ENCODE measurements around the gene NOL11.
"Not testable (repeated sequence)": the region's sequence is repeated elsewhere in the genome, so short reads cannot be mapped to it uniquely, and the experiment has no call there.

NOL11 gene

GRCh38 chr17:67693811-67694210, 23.9 kb upstream of the NOL11 start:
- H3K4me1 ChIP-seq (ENCODE audit: control extremely low read depth in 1 of 4, control insufficient read depth in 4 of 4, insufficient read depth in 4 of 4, low read length in 3 of 4): no peaks in the 10 kb centered on the region
- DNase-seq: no peak
- CTCF ChIA-PET: interaction anchor here (1.2 kb wide), 2 partner anchors 65 to 316 kb away, joined by 3 read pairs; no protein-coding TSS in a partner anchor
- H3K4me3 ChIP-seq (ENCODE audit: control insufficient read depth in 1 of 7, extremely low read depth in 1 of 7, insufficient read depth in 4 of 7, low read depth in 2 of 7, low read length in 6 of 7): no peak overlapping the region
- no peaks in the 10 kb centered on the region for H3K27me3 ChIP-seq (replicated peaks in 2 of 5; ENCODE audit: control insufficient read depth in 4 of 5, insufficient read depth in 5 of 5, low read length in 4 of 5)
- no peak overlapping the region for H3K27ac ChIP-seq (ENCODE audit: insufficient read depth in 1 of 2, low read depth in 1 of 2, low read length in 2 of 2, poor library complexity in 1 of 2, severe bottlenecking in 2 of 2)
- H3K36me3 ChIP-seq (ENCODE audit: control insufficient read depth in 4 of 4, insufficient read depth in 4 of 4, low read length in 3 of 4): peaks cover 0 to 14% (median 6%) of the 10 kb centered on the region in 4 experiments
- POLR2A ChIA-PET: no interaction called here
- no peaks in the 10 kb centered on the region for H3K9me3 ChIP-seq (ENCODE audit: control extremely low read depth in 1 of 5, control insufficient read depth in 4 of 5, insufficient read depth in 2 of 5, low read depth in 1 of 5, low read length in 4 of 5)

- WGBS (ENCODE audit: insufficient coverage): 95% methylated on average over 3 of the region's 3 CpGs
- Histone ChIP-seq H3K27ac (ENCODE audit: insufficient read depth in 1 of 2, low read depth in 1 of 2, low read length in 2 of 2, poor library complexity in 1 of 2, severe bottlenecking in 2 of 2) (no peak overlapping the region), H3K4me1 (ENCODE audit: control extremely low read depth in 1 of 4, control insufficient read depth in 4 of 4, insufficient read depth in 4 of 4, low read length in 3 of 4) (no peaks in the 10 kb centered on the region), H3K36me3 (ENCODE audit: control insufficient read depth in 4 of 4, insufficient read depth in 4 of 4, low read length in 3 of 4) (peaks cover 0 to 14% (median 6%) of the 10 kb centered on the region in 4 experiments), H3K4me3 (ENCODE audit: control insufficient read depth in 1 of 7, extremely low read depth in 1 of 7, insufficient read depth in 4 of 7, low read depth in 2 of 7, low read length in 6 of 7) (no peak overlapping the region), H3K27me3 (replicated peaks in 2 of 5; ENCODE audit: control insufficient read depth in 4 of 5, insufficient read depth in 5 of 5, low read length in 4 of 5) (no peaks in the 10 kb centered on the region), H3K9me3 (ENCODE audit: control extremely low read depth in 1 of 5, control insufficient read depth in 4 of 5, insufficient read depth in 2 of 5, low read depth in 1 of 5, low read length in 4 of 5) (peaks cover 0 to 3% (median 0%) of the 10 kb centered on the region in 5 experiments)
- ChIA-PET POLR2A (no interaction called here), CTCF (interaction anchor here (1.3 kb wide), 1 partner anchor 8 kb away, joined by 7 read pairs; no protein-coding TSS in a partner anchor)
- DNase-seq: no peak
These were observed 21.4 kb upstream of the NOL11 start for GRCh38 chr17:67696347-67696746.

DNA sequence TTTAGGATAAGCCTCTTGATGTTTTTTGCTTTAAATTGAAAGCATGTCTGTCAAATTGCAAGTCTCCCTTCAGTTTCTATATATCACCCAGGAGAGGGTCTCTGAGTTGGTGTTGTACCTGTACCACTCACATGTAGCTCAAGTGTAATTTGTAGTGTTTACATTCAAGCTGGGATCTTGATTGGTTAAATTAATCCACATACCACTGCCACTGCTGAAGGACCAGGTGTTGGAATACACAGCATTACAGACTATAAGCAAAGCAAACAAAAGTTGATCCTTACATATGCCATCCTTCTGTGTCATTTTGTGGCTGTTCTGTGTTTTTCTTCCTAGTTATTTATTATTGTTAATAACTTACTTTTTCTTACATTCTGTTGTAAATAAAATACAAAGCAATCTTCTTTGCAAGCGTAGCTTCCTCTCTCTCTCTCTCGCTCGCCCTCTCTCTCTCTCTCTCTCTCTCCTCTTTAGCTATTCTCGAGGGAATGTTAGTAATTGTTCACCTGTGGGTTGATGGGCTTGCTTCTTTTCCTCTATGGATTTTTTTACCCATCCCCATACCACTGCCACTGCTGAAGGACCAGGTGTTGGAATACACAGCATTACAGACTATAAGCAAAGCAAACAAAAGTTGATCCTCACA, 20.8 kb upstream of the NOL11 start:
- H3K36me3 ChIP-seq (ENCODE audit: control insufficient read depth in 4 of 4, insufficient read depth in 4 of 4, low read length in 3 of 4): peaks cover 0 to 14% (median 6%) of the 10 kb centered on the region in 4 experiments
- peaks cover 0 to 3% (median 0%) of the 10 kb centered on the region in 5 experiments for H3K9me3 ChIP-seq (ENCODE audit: control extremely low read depth in 1 of 5, control insufficient read depth in 4 of 5, insufficient read depth in 2 of 5, low read depth in 1 of 5, low read length in 4 of 5)
- WGBS (ENCODE audit: insufficient coverage): no CpG with 5 or more reads among the region's 4 CpGs
- H3K27me3 ChIP-seq (replicated peaks in 2 of 5; ENCODE audit: control insufficient read depth in 4 of 5, insufficient read depth in 5 of 5, low read length in 4 of 5): no peaks in the 10 kb centered on the region
- DNase-seq: no peak
- POLR2A ChIA-PET: no interaction called here
- no peaks in the 10 kb centered on the region for H3K4me1 ChIP-seq (ENCODE audit: control extremely low read depth in 1 of 4, control insufficient read depth in 4 of 4, insufficient read depth in 4 of 4, low read length in 3 of 4)
- H3K27ac ChIP-seq (ENCODE audit: insufficient read depth in 1 of 2, low read depth in 1 of 2, low read length in 2 of 2, poor library complexity in 1 of 2, severe bottlenecking in 2 of 2): no peak overlapping the region
- CTCF ChIA-PET: interaction anchor here (0.6 to 1.3 kb wide), 2 partner anchors 9 to 47 kb away, joined by 3 to 7 read pairs; no protein-coding TSS in a partner anchor
- no peak overlapping the region for H3K4me3 ChIP-seq (ENCODE audit: control insufficient read depth in 1 of 7, extremely low read depth in 1 of 7, insufficient read depth in 4 of 7, low read depth in 2 of 7, low read length in 6 of 7)

GRCh38 chr17:67700037-67700724, 17.6 kb upstream of the NOL11 start:
- H3K4me3 ChIP-seq (ENCODE audit: control insufficient read depth in 1 of 7, extremely low read depth in 1 of 7, insufficient read depth in 4 of 7, low read depth in 2 of 7, low read length in 6 of 7): no peak overlapping the region

GRCh38 chr17:67700725-67701119, 17.0 kb upstream of the NOL11 start:
- CTCF ChIA-PET: interaction anchor here (0.6 to 1.1 kb wide), 3 partner anchors 8 to 322 kb away, joined by 3 to 4 read pairs (median 3); no protein-coding TSS in a partner anchor
- DNase-seq: no peak
- Histone ChIP-seq H3K27me3 (replicated peaks in 2 of 5; ENCODE audit: control insufficient read depth in 4 of 5, insufficient read depth in 5 of 5, low read length in 4 of 5) (no peaks in the 10 kb centered on the region), H3K9me3 (ENCODE audit: control extremely low read depth in 1 of 5, control insufficient read depth in 4 of 5, insufficient read depth in 2 of 5, low read depth in 1 of 5, low read length in 4 of 5) (peaks cover 0 to 3% (median 0%) of the 10 kb centered on the region in 5 experiments), H3K4me3 (ENCODE audit: control insufficient read depth in 1 of 7, extremely low read depth in 1 of 7, insufficient read depth in 4 of 7, low read depth in 2 of 7, low read length in 6 of 7) (no peak overlapping the region), H3K4me1 (ENCODE audit: control extremely low read depth in 1 of 4, control insufficient read depth in 4 of 4, insufficient read depth in 4 of 4, low read length in 3 of 4) (no peaks in the 10 kb centered on the region), H3K27ac (ENCODE audit: insufficient read depth in 1 of 2, low read depth in 1 of 2, low read length in 2 of 2, poor library complexity in 1 of 2, severe bottlenecking in 2 of 2) (no peak overlapping the region), H3K36me3 (ENCODE audit: control insufficient read depth in 4 of 4, insufficient read depth in 4 of 4, low read length in 3 of 4) (no peaks in the 10 kb centered on the region)
- POLR2A ChIA-PET: interaction anchor here (0.6 kb wide), 1 partner anchor 19 kb away, joined by 4 read pairs; no protein-coding TSS in a partner anchor
- no CpG with 5 or more reads among the region's 1 CpG for WGBS (ENCODE audit: insufficient coverage)

More at GRCh38 chr17:67700037-67700724, 17.6 kb upstream of the NOL11 start:
- Histone ChIP-seq H3K27me3 (replicated peaks in 2 of 5; ENCODE audit: control insufficient read depth in 4 of 5, insufficient read depth in 5 of 5, low read length in 4 of 5) (no peaks in the 10 kb centered on the region), H3K36me3 (ENCODE audit: control insufficient read depth in 4 of 4, insufficient read depth in 4 of 4, low read length in 3 of 4) (no peaks in the 10 kb centered on the region), H3K9me3 (ENCODE audit: control extremely low read depth in 1 of 5, control insufficient read depth in 4 of 5, insufficient read depth in 2 of 5, low read depth in 1 of 5, low read length in 4 of 5) (peaks cover 0 to 3% (median 0%) of the 10 kb centered on the region in 5 experiments), H3K27ac (ENCODE audit: insufficient read depth in 1 of 2, low read depth in 1 of 2, low read length in 2 of 2, poor library complexity in 1 of 2, severe bottlenecking in 2 of 2) (no peak overlapping the region), H3K4me1 (ENCODE audit: control extremely low read depth in 1 of 4, control insufficient read depth in 4 of 4, insufficient read depth in 4 of 4, low read length in 3 of 4) (no peaks in the 10 kb centered on the region)
- no peak for DNase-seq
- CTCF ChIA-PET: interaction anchor here (0.7 to 1.6 kb wide), 3 partner anchors 8 to 34 kb away, joined by 3 to 5 read pairs (median 4); no protein-coding TSS in a partner anchor
- 100% methylated on average over 1 of the region's 5 CpGs for WGBS (ENCODE audit: insufficient coverage)
- POLR2A ChIA-PET: interaction anchor here (0.6 kb wide), 1 partner anchor 19 kb away, joined by 4 read pairs; no protein-coding TSS in a partner anchor

GRCh38 chr17:67702861-67703260, 14.9 kb upstream of the NOL11 start:
- H3K4me3 ChIP-seq (ENCODE audit: control insufficient read depth in 1 of 7, extremely low read depth in 1 of 7, insufficient read depth in 4 of 7, low read depth in 2 of 7, low read length in 6 of 7); CTCF ChIA-PET; H3K36me3 ChIP-seq (ENCODE audit: control insufficient read depth in 4 of 4, insufficient read depth in 4 of 4, low read length in 3 of 4); DNase-seq; H3K27me3 ChIP-seq (replicated peaks in 2 of 5; ENCODE audit: control insufficient read depth in 4 of 5, insufficient read depth in 5 of 5, low read length in 4 of 5); H3K4me1 ChIP-seq (ENCODE audit: control extremely low read depth in 1 of 4, control insufficient read depth in 4 of 4, insufficient read depth in 4 of 4, low read length in 3 of 4); H3K9me3 ChIP-seq (ENCODE audit: control extremely low read depth in 1 of 5, control insufficient read depth in 4 of 5, insufficient read depth in 2 of 5, low read depth in 1 of 5, low read length in 4 of 5); POLR2A ChIA-PET; H3K27ac ChIP-seq (ENCODE audit: insufficient read depth in 1 of 2, low read depth in 1 of 2, low read length in 2 of 2, poor library complexity in 1 of 2, severe bottlenecking in 2 of 2): not testable (repeated sequence)
- 100% methylated on average over 7 of the region's 8 CpGs for WGBS (ENCODE audit: insufficient coverage)

DNA sequence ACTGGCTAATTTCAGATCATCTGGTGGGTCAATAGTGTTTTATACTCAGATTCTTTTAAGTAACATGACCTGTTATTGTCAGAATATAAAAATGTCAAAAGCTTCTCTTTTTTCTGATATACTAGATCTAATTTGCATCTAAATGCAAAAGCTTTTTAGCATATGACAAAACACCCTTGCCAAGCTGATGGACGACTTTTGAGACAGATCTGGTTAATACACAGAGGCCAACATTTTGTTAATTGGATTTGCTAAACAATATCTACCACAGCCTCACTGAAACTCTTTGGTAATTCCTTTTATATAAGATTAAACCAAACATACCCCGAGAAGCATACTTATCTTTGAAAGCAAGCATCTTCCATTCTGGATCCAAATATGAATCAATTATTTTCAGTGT, 10.3 kb upstream of the NOL11 start:
- Histone ChIP-seq H3K4me3 (ENCODE audit: control insufficient read depth in 1 of 7, extremely low read depth in 1 of 7, insufficient read depth in 4 of 7, low read depth in 2 of 7, low read length in 6 of 7) (no peak overlapping the region), H3K9me3 (ENCODE audit: control extremely low read depth in 1 of 5, control insufficient read depth in 4 of 5, insufficient read depth in 2 of 5, low read depth in 1 of 5, low read length in 4 of 5) (no peaks in the 10 kb centered on the region), H3K36me3 (ENCODE audit: control insufficient read depth in 4 of 4, insufficient read depth in 4 of 4, low read length in 3 of 4) (no peaks in the 10 kb centered on the region), H3K27me3 (replicated peaks in 2 of 5; ENCODE audit: control insufficient read depth in 4 of 5, insufficient read depth in 5 of 5, low read length in 4 of 5) (no peaks in the 10 kb centered on the region), H3K4me1 (ENCODE audit: control extremely low read depth in 1 of 4, control insufficient read depth in 4 of 4, insufficient read depth in 4 of 4, low read length in 3 of 4) (no peaks in the 10 kb centered on the region), H3K27ac (ENCODE audit: insufficient read depth in 1 of 2, low read depth in 1 of 2, low read length in 2 of 2, poor library complexity in 1 of 2, severe bottlenecking in 2 of 2) (no peak overlapping the region)
- ChIA-PET CTCF (interaction anchor here (1.5 kb wide), 1 partner anchor 11 kb away, joined by 3 read pairs; no protein-coding TSS in a partner anchor), POLR2A (interaction anchor here (0.5 kb wide), 1 partner anchor 270 kb away, joined by 3 read pairs; no protein-coding TSS in a partner anchor)
- WGBS (ENCODE audit: insufficient coverage): no CpG with 5 or more reads among the region's 2 CpGs
- DNase-seq: no peak

Data from common myeloid progenitor, CD34-positive (primary cell).